RWPE2 (cell line): ENCODE data around the gene IFITM10.
A peak's percentile ranks its signal among the peaks of the same experiment; 100 is the strongest.

ENCODE experiments used
- ATAC-seq: fragments of 200-7000 bp; cut with Tn5 transposase; 3 replicates; pipeline ENCODE4 v1.9.1; 2021; ENCODE audit warnings: low read depth
- DNase-seq: peaks from one replicate; pipeline ENCODE4 v3.0.0-alpha.2; 2020; ENCODE audit warnings: low spot score
- H3K27ac ChIP-seq: fragments of 450-650 bp; 2 replicates; pipeline ENCODE4 v1.5.1; 2017; ENCODE audit warnings: mild to moderate bottlenecking; ENCODE audit not compliant: poor library complexity, severe bottlenecking
- H3K27me3 ChIP-seq: fragments of 250-450 bp; sonication (Bioruptor Pico); 2 replicates; pipeline ENCODE4 v1.5.1; 2021; ENCODE audit warnings: mild to moderate bottlenecking, moderate library complexity; ENCODE audit not compliant: insufficient read depth, poor library complexity, severe bottlenecking
- H3K36me3 ChIP-seq: fragments of 250-450 bp; sonication (Bioruptor Pico); 2 replicates; pipeline ENCODE4 v1.5.1; 2020; ENCODE audit warnings: low read depth, mild to moderate bottlenecking, moderate library complexity
- H3K4me1 ChIP-seq: fragments of 250-450 bp; sonication (Bioruptor Pico); 2 replicates; pipeline ENCODE4 v1.5.1; 2021; ENCODE audit warnings: mild to moderate bottlenecking, moderate library complexity; ENCODE audit not compliant: insufficient read depth, poor library complexity, severe bottlenecking
- H3K4me3 ChIP-seq: fragments of 250-450 bp; sonication (Bioruptor Pico); 2 replicates; pipeline ENCODE4 v1.5.1; 2021; ENCODE audit warnings: mild to moderate bottlenecking, moderate library complexity; ENCODE audit not compliant: severe bottlenecking
- H3K9me3 ChIP-seq: fragments of 250-450 bp; sonication (Bioruptor Pico); 2 replicates; pipeline ENCODE4 v1.5.1; 2021; ENCODE audit warnings: mild to moderate bottlenecking, moderate library complexity; ENCODE audit not compliant: severe bottlenecking
- TF ChIP-seq, protein P1 (sequence below): fragments of 450-650 bp; IDR thresholded peaks from one replicate; pipeline ENCODE4 v1.5.1; 2017; ENCODE audit warnings: mild to moderate bottlenecking, moderate library complexity; ENCODE audit not compliant: poor library complexity, severe bottlenecking

Gene IFITM10

DNA sequence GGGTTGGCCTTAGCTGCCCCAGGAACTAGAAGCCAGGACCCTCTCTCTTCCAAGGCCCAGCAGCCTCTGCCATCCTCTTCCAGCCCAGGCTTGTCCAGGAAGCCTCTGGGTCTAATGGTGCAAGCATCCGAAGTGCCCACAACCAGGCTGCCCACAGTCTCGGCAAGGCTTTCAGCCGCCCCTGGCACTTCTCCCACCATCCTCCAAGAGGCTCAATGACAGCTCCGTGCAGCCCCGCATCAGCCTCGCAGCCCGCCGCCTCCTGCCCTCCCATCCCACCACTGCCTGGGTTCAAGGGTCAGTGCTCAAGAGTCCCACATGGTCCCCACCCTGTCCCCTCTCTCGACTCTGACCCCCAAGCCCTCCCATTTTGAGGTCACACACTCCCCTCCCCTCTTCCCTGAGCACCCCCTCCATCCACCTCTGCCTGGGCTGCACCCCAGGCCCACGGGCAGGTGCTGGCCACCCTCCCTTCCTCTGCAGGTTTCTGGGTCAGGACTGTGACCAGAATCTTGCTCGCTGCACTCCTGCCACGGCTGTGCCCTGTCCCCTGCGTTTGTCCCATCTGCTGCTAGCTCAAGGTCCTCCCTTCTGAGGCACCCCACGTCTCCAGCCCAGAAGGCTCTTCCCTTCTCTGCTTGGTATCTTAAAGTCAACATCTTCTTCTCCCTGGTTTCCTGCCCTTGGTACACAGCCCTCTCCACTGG lies 17.2 kb downstream of the IFITM10 start:
- Histone ChIP-seq H3K27ac (no peak overlapping the region), H3K4me3 (no peak overlapping the region), H3K4me1 (no peaks in the 10 kb centered on the region), H3K36me3 (no peaks in the 10 kb centered on the region), H3K9me3 (no peaks in the 10 kb centered on the region), H3K27me3 (no peaks in the 10 kb centered on the region)
- ATAC-seq, result no peak
- DNase-seq, result no peak
- TF ChIP-seq, protein P1, sequence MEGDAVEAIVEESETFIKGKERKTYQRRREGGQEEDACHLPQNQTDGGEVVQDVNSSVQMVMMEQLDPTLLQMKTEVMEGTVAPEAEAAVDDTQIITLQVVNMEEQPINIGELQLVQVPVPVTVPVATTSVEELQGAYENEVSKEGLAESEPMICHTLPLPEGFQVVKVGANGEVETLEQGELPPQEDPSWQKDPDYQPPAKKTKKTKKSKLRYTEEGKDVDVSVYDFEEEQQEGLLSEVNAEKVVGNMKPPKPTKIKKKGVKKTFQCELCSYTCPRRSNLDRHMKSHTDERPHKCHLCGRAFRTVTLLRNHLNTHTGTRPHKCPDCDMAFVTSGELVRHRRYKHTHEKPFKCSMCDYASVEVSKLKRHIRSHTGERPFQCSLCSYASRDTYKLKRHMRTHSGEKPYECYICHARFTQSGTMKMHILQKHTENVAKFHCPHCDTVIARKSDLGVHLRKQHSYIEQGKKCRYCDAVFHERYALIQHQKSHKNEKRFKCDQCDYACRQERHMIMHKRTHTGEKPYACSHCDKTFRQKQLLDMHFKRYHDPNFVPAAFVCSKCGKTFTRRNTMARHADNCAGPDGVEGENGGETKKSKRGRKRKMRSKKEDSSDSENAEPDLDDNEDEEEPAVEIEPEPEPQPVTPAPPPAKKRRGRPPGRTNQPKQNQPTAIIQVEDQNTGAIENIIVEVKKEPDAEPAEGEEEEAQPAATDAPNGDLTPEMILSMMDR, result no peak

DNA sequence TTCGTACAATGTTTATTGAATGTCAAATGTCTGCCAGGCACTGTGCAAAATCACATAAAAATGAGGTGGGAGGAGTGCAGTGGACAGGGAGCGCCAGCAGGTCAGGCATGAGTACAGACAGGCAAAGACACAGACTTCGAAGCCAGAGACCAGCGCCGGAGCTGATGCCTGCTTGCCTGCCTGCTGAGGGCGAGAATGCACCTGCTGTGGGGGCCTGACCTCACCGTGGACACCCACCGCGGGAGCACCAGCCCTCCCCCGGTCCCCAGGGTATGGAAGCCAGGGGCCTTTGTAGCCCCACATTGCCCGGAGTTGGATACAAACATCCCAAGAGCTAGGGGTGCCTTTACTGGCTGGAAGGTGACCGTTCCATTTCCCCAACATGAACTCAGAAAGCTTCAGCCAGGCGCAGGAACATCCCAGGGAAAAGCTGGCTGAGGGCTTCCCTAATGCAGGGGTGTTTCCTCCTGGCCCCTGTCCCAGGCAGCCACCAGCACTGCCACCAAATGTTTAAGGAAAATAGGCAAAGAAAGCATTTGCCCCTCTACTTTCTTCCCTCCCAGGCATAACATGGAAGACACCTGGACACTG lies 17.9 kb downstream of the IFITM10 start:
- no peaks in the 10 kb centered on the region for H3K27me3 ChIP-seq
- no peak overlapping the region for H3K27ac ChIP-seq
- peak; percentile 49; the same call in 1 of the 3 replicates for ATAC-seq
- no peak for DNase-seq
- H3K4me3 ChIP-seq, result no peak overlapping the region
- TF ChIP-seq, protein P1, result no peak
- H3K36me3 ChIP-seq, result no peaks in the 10 kb centered on the region
- no peaks in the 10 kb centered on the region for H3K9me3 ChIP-seq
- H3K4me1 ChIP-seq, result no peaks in the 10 kb centered on the region

- no peak for DNase-seq
- Histone ChIP-seq H3K27ac (no peak overlapping the region), H3K36me3 (no peaks in the 10 kb centered on the region), H3K27me3 (no peaks in the 10 kb centered on the region), H3K9me3 (no peaks in the 10 kb centered on the region), H3K4me1 (no peaks in the 10 kb centered on the region), H3K4me3 (no peak overlapping the region)
- TF ChIP-seq, protein P1, result no peak
- ATAC-seq, result no peak
These were observed 18.8 kb downstream of the IFITM10 start for GRCh38 chr11:1731451-1732059.

DNA sequence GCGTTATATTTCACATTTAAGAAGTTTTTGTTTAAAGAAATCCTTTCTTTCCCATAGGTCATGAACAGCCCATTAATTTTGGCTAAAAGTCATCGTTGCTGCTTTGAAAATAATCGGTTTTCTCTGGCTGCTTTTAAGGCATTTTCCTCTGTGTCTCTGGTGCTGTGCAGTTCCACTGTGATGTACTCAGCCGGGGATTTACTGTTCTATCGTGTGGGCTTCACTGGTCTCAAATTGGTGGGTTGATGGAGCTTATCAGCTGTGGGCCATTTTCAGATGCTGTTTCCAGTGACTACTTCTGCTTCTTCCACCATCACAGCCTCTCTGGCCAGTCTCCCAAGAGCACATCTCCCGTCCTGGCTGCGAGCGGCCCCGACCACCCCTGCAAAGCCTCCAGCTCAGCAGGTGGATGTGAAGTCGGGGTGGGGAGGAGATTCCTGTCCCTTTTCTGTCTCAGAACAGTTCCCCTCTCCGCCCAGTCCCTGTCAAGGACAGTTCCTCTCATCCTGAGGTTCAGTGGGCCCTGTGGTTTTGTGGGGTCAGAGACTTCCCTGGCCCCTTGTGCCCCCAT lies 20.3 kb downstream of the IFITM10 start:
- ATAC-seq, result no peak
- Histone ChIP-seq H3K36me3 (no peaks in the 10 kb centered on the region), H3K27me3 (no peaks in the 10 kb centered on the region), H3K9me3 (no peaks in the 10 kb centered on the region), H3K4me3 (no peak overlapping the region), H3K27ac (no peak overlapping the region), H3K4me1 (no peaks in the 10 kb centered on the region)
- TF ChIP-seq, protein P1, result no peak
- DNase-seq, result no peak
